Measurements from ENCODE around the gene MON1A.

The MON1A gene

GRCh38 chr3:49916686-49917085 is 12.9 kb downstream of the MON1A start:
- no peak overlapping the region for H3K27ac ChIP-seq (ENCODE audit: poor library complexity, severe bottlenecking)
- ATAC-seq (ENCODE audit: low read depth) (no peak), DNase-seq (ENCODE audit: low spot score) (no peak)
- no peaks in the 10 kb centered on the region for H3K9me3 ChIP-seq (ENCODE audit: severe bottlenecking)
- no peaks in the 10 kb centered on the region; the same call in 1 of the 2 replicates for H3K36me3 ChIP-seq (ENCODE audit: low read depth)
- no peaks in the 10 kb centered on the region for H3K27me3 ChIP-seq (ENCODE audit: insufficient read depth, poor library complexity, severe bottlenecking)
- no peak for TF ChIP-seq CTCF (IDR thresholded peaks at IDR 0.05; ENCODE audit: poor library complexity, severe bottlenecking)
- H3K4me1 ChIP-seq (ENCODE audit: insufficient read depth, poor library complexity, severe bottlenecking): no peaks in the 10 kb centered on the region
- H3K4me3 ChIP-seq (ENCODE audit: severe bottlenecking): no peak overlapping the region

- Histone ChIP-seq H3K4me1 (ENCODE audit: insufficient read depth, poor library complexity, severe bottlenecking) (no peaks in the 10 kb centered on the region), H3K9me3 (ENCODE audit: severe bottlenecking) (no peaks in the 10 kb centered on the region), H3K36me3 (ENCODE audit: low read depth) (no peaks in the 10 kb centered on the region; the same call in 1 of the 2 replicates), H3K4me3 (ENCODE audit: severe bottlenecking) (no peak overlapping the region), H3K27ac (ENCODE audit: poor library complexity, severe bottlenecking) (no peak overlapping the region), H3K27me3 (ENCODE audit: insufficient read depth, poor library complexity, severe bottlenecking) (no peaks in the 10 kb centered on the region)
- ATAC-seq (ENCODE audit: low read depth): peak; percentile 52; the same call in 2 of the 3 replicates
- no peak for DNase-seq (ENCODE audit: low spot score)
- no peak for TF ChIP-seq CTCF (IDR thresholded peaks at IDR 0.05; ENCODE audit: poor library complexity, severe bottlenecking)
These were observed 14.7 kb downstream of the MON1A start for GRCh38 chr3:49914906-49915305.

- no peak for TF ChIP-seq CTCF (IDR thresholded peaks at IDR 0.05; ENCODE audit: poor library complexity, severe bottlenecking)
- H3K4me1 ChIP-seq (ENCODE audit: insufficient read depth, poor library complexity, severe bottlenecking): no peaks in the 10 kb centered on the region
- DNase-seq (ENCODE audit: low spot score) (no peak), ATAC-seq (ENCODE audit: low read depth) (no peak)
- H3K27me3 ChIP-seq (ENCODE audit: insufficient read depth, poor library complexity, severe bottlenecking): no peaks in the 10 kb centered on the region
- H3K9me3 ChIP-seq (ENCODE audit: severe bottlenecking): no peaks in the 10 kb centered on the region
- no peaks in the 10 kb centered on the region; the same call in 1 of the 2 replicates for H3K36me3 ChIP-seq (ENCODE audit: low read depth)
- H3K27ac ChIP-seq (ENCODE audit: poor library complexity, severe bottlenecking): no peak overlapping the region
- no peak overlapping the region for H3K4me3 ChIP-seq (ENCODE audit: severe bottlenecking)
These were observed 16.7 kb downstream of the MON1A start for GRCh38 chr3:49912881-49913281.

- Histone ChIP-seq H3K4me1 (ENCODE audit: insufficient read depth, poor library complexity, severe bottlenecking) (peaks cover under 1% of the 10 kb centered on the region), H3K27ac (ENCODE audit: poor library complexity, severe bottlenecking) (no peak overlapping the region), H3K27me3 (ENCODE audit: insufficient read depth, poor library complexity, severe bottlenecking) (no peaks in the 10 kb centered on the region), H3K36me3 (ENCODE audit: low read depth) (no peaks in the 10 kb centered on the region; the same call in 1 of the 2 replicates), H3K4me3 (ENCODE audit: severe bottlenecking) (no peak overlapping the region), H3K9me3 (ENCODE audit: severe bottlenecking) (no peaks in the 10 kb centered on the region)
- ATAC-seq (ENCODE audit: low read depth) (no peak), DNase-seq (ENCODE audit: low spot score) (no peak)
- no peak for TF ChIP-seq CTCF (IDR thresholded peaks at IDR 0.05; ENCODE audit: poor library complexity, severe bottlenecking)
These were observed 18.0 kb downstream of the MON1A start for GRCh38 chr3:49911611-49912010.

GRCh38 chr3:49911124-49911420 is 18.5 kb downstream of the MON1A start:
- H3K4me1 ChIP-seq (ENCODE audit: insufficient read depth, poor library complexity, severe bottlenecking): peaks cover 6% of the 10 kb centered on the region
- no peak overlapping the region for H3K27ac ChIP-seq (ENCODE audit: poor library complexity, severe bottlenecking)
- H3K4me3 ChIP-seq (ENCODE audit: severe bottlenecking): no peak overlapping the region
- H3K9me3 ChIP-seq (ENCODE audit: severe bottlenecking): no peaks in the 10 kb centered on the region
- no peaks in the 10 kb centered on the region; the same call in 1 of the 2 replicates for H3K36me3 ChIP-seq (ENCODE audit: low read depth)
- no peaks in the 10 kb centered on the region for H3K27me3 ChIP-seq (ENCODE audit: insufficient read depth, poor library complexity, severe bottlenecking)
- DNase-seq (ENCODE audit: low spot score) (no peak), ATAC-seq (ENCODE audit: low read depth) (no peak)
- no peak for TF ChIP-seq CTCF (IDR thresholded peaks at IDR 0.05; ENCODE audit: poor library complexity, severe bottlenecking)
